Measurements from ENCODE around the gene WFIKKN1. TPM values are rescaled to one million over a fixed set of nuclear protein-coding genes. Genes with fewer than 3 reads are reported as not detected.

WFIKKN1 gene
- total and polyA plus RNA-seq, 2 donors (not counting 1 experiment from before 2014, with no cell fraction given), result 0.64 to 0.84 TPM

- POLR2A ChIA-PET, result no interaction called here
- H3K36me3 ChIP-seq (replicated peaks in 1 of 2; ENCODE audit: control extremely low read depth in 1 of 2, control insufficient read depth in 1 of 2, extremely low read depth in 1 of 2, insufficient read depth in 2 of 2, low read length in 1 of 2), result peaks cover 0 to 4% of the 10 kb centered on the region in 2 experiments
- TF ChIP-seq, protein P1, sequence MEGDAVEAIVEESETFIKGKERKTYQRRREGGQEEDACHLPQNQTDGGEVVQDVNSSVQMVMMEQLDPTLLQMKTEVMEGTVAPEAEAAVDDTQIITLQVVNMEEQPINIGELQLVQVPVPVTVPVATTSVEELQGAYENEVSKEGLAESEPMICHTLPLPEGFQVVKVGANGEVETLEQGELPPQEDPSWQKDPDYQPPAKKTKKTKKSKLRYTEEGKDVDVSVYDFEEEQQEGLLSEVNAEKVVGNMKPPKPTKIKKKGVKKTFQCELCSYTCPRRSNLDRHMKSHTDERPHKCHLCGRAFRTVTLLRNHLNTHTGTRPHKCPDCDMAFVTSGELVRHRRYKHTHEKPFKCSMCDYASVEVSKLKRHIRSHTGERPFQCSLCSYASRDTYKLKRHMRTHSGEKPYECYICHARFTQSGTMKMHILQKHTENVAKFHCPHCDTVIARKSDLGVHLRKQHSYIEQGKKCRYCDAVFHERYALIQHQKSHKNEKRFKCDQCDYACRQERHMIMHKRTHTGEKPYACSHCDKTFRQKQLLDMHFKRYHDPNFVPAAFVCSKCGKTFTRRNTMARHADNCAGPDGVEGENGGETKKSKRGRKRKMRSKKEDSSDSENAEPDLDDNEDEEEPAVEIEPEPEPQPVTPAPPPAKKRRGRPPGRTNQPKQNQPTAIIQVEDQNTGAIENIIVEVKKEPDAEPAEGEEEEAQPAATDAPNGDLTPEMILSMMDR (IDR thresholded peaks at IDR 0.05), result no peak
- no peak for TF ChIP-seq EZH2 (IDR thresholded peaks at IDR 0.05; ENCODE audit: borderline replicate concordance, insufficient read depth, low read depth, low read length, poor library complexity, severe bottlenecking)
- no peak overlapping the region for H3K4me3 ChIP-seq (ENCODE audit: control extremely low read depth in 1 of 5, extremely low read depth in 1 of 5, insufficient read depth in 1 of 5, low read depth in 2 of 5, low read length in 4 of 5)
- H3K4me3 Mint-ChIP-seq, result no peak overlapping the region
- H3K27ac ChIP-seq (ENCODE audit: low read length in 2 of 2), result no peak overlapping the region
- H3K4me1 Mint-ChIP-seq, result no peaks in the 10 kb centered on the region
- H3K27ac Mint-ChIP-seq, result no peak overlapping the region
- H3K4me1 ChIP-seq (ENCODE audit: control insufficient read depth in 2 of 2, insufficient read depth in 2 of 2, low read length in 2 of 2), result no peaks in the 10 kb centered on the region
- no peaks in the 10 kb centered on the region for H3K9me3 Mint-ChIP-seq (ENCODE audit: insufficient read depth)
- H4K20me1 ChIP-seq (ENCODE audit: control insufficient read depth, insufficient read depth, low read length, poor library complexity, severe bottlenecking), result peaks cover 8% of the 10 kb centered on the region
- H3K79me2 ChIP-seq (ENCODE audit: control insufficient read depth, insufficient read depth, low read length), result peaks cover 13% of the 10 kb centered on the region
- 94% methylated on average over 29 of the region's 41 CpGs for WGBS (ENCODE audit: insufficient coverage)
- H3K4me2 ChIP-seq (replicated peaks; ENCODE audit: low read depth, low read length, poor library complexity, severe bottlenecking), result no peak overlapping the region
- H3K27me3 Mint-ChIP-seq, result no peaks in the 10 kb centered on the region
- no peaks in the 10 kb centered on the region for H3K9me3 ChIP-seq (ENCODE audit: control extremely low read depth in 1 of 3, control insufficient read depth in 2 of 3, insufficient read depth in 1 of 3, low read length in 2 of 3)
- DNase-seq (no peak), ATAC-seq (ENCODE audit: low read depth) (no peak)
- H3K27me3 ChIP-seq (replicated peaks in 1 of 4; ENCODE audit: control extremely low read depth in 1 of 4, control insufficient read depth in 3 of 4, insufficient read depth in 4 of 4, low read length in 3 of 4), result no peaks in the 10 kb centered on the region
- CTCF ChIA-PET, result no interaction called here
- H3K9ac ChIP-seq (ENCODE audit: low read length), result no peak overlapping the region
- intact Hi-C loops (cut with micrococcal nuclease), result no loop called here
- no peak overlapping the region for H2AFZ ChIP-seq (ENCODE audit: insufficient read depth, low read depth, low read length, poor library complexity, severe bottlenecking)
Measured at GRCh38 chr16:620700-621525, 9.9 kb upstream of the WFIKKN1 start.

GRCh38 chr16:621526-622105 lies 9.2 kb upstream of the WFIKKN1 start:
- Mint-ChIP-seq H3K4me1 (no peaks in the 10 kb centered on the region), H3K27me3 (no peaks in the 10 kb centered on the region), H3K9me3 (ENCODE audit: insufficient read depth) (no peaks in the 10 kb centered on the region), H3K4me3 (no peak overlapping the region), H3K27ac (no peak overlapping the region)
- no peak overlapping the region for H3K4me2 ChIP-seq (replicated peaks; ENCODE audit: low read depth, low read length, poor library complexity, severe bottlenecking)
- H3K4me1 ChIP-seq (ENCODE audit: control insufficient read depth in 2 of 2, insufficient read depth in 2 of 2, low read length in 2 of 2), result no peaks in the 10 kb centered on the region
- DNase-seq (no peak), ATAC-seq (ENCODE audit: low read depth) (no peak)
- intact Hi-C loops (cut with micrococcal nuclease), result no loop called here
- TF ChIP-seq, protein P1 (IDR thresholded peaks at IDR 0.05), result no peak
- no peak for TF ChIP-seq EZH2 (IDR thresholded peaks at IDR 0.05; ENCODE audit: borderline replicate concordance, insufficient read depth, low read depth, low read length, poor library complexity, severe bottlenecking)
- no peak overlapping the region for H3K4me3 ChIP-seq (ENCODE audit: control extremely low read depth in 1 of 5, extremely low read depth in 1 of 5, insufficient read depth in 1 of 5, low read depth in 2 of 5, low read length in 4 of 5)
- no peaks in the 10 kb centered on the region for H3K9me3 ChIP-seq (ENCODE audit: control extremely low read depth in 1 of 3, control insufficient read depth in 2 of 3, insufficient read depth in 1 of 3, low read length in 2 of 3)
- peaks cover 8% of the 10 kb centered on the region for H4K20me1 ChIP-seq (ENCODE audit: control insufficient read depth, insufficient read depth, low read length, poor library complexity, severe bottlenecking)
- H3K36me3 ChIP-seq (replicated peaks in 1 of 2; ENCODE audit: control extremely low read depth in 1 of 2, control insufficient read depth in 1 of 2, extremely low read depth in 1 of 2, insufficient read depth in 2 of 2, low read length in 1 of 2), result peaks cover 0 to 4% of the 10 kb centered on the region in 2 experiments
- ChIA-PET CTCF (interaction anchor here (1.0 to 1.2 kb wide), 2 partner anchors 11 to 42 kb away, joined by 4 read pairs; no protein-coding TSS in a partner anchor), POLR2A (interaction anchor here (0.6 kb wide), 1 partner anchor 15 kb away, joined by 3 read pairs; no protein-coding TSS in a partner anchor)
- whole genome bisulfite sequencing (ENCODE audit: insufficient coverage), result 95% methylated on average over 21 of the region's 21 CpGs
- H3K27ac ChIP-seq (ENCODE audit: low read length in 2 of 2), result no peak overlapping the region
- no peak overlapping the region for H3K9ac ChIP-seq (ENCODE audit: low read length)
- no peak overlapping the region for H2AFZ ChIP-seq (ENCODE audit: insufficient read depth, low read depth, low read length, poor library complexity, severe bottlenecking)
- peaks cover 13% of the 10 kb centered on the region for H3K79me2 ChIP-seq (ENCODE audit: control insufficient read depth, insufficient read depth, low read length)
- H3K27me3 ChIP-seq (replicated peaks in 1 of 4; ENCODE audit: control extremely low read depth in 1 of 4, control insufficient read depth in 3 of 4, insufficient read depth in 4 of 4, low read length in 3 of 4), result no peaks in the 10 kb centered on the region

Measured in B cell (primary cell).